Measurements from ENCODE around the gene LIPF. TPM values are rescaled to one million over a fixed set of nuclear protein-coding genes. Genes with fewer than 3 reads are reported as not detected.
A peak's percentile ranks its signal among the peaks of the same experiment; 100 is the strongest.

LIPF gene, protein sequence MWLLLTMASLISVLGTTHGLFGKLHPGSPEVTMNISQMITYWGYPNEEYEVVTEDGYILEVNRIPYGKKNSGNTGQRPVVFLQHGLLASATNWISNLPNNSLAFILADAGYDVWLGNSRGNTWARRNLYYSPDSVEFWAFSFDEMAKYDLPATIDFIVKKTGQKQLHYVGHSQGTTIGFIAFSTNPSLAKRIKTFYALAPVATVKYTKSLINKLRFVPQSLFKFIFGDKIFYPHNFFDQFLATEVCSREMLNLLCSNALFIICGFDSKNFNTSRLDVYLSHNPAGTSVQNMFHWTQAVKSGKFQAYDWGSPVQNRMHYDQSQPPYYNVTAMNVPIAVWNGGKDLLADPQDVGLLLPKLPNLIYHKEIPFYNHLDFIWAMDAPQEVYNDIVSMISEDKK
- not detected for polyA plus RNA-seq (2012; ENCODE audit: insufficient read depth, insufficient read length, low read depth)

DNA sequence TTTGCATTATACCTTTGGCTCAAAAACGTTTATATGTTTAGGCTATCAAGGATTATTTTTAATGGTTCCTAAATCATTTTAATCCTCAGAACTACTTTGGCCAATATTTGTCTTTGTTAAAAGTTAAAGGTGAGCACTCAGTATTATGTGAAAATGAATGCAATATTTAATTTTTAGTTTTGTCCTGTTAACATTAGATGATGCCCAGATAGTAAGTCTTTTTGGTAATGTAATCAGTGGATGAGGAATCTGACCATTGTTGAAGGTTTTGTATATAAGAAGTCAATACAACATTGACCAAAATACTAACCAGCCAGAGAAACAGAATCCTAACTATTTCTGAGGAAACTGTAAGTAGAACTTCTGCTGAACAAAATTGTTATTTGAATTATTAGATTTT lies at the start of gene LIPF:
Gene LIPF (plus strand): TSS at position 301 of the 400 bp plus-strand sequence. CDS start 2,856 bp downstream, outside the sequence.
- TF ChIP-seq CTCF (IDR thresholded peaks at IDR 0.05; ENCODE audit: low read depth, low read length) = no peak
- Histone ChIP-seq H3K4me1 (no peaks in the 10 kb centered on the region), H3K4me3 (ENCODE audit: low read depth, low read length) (no peak within 1 kb of the TSS), H3K27me3 (no peaks in the 10 kb centered on the region), H3K9me3 (no peaks in the 10 kb centered on the region), H3K36me3 (no peaks in the 10 kb centered on the region)
- DNase-seq = no peak

DNA sequence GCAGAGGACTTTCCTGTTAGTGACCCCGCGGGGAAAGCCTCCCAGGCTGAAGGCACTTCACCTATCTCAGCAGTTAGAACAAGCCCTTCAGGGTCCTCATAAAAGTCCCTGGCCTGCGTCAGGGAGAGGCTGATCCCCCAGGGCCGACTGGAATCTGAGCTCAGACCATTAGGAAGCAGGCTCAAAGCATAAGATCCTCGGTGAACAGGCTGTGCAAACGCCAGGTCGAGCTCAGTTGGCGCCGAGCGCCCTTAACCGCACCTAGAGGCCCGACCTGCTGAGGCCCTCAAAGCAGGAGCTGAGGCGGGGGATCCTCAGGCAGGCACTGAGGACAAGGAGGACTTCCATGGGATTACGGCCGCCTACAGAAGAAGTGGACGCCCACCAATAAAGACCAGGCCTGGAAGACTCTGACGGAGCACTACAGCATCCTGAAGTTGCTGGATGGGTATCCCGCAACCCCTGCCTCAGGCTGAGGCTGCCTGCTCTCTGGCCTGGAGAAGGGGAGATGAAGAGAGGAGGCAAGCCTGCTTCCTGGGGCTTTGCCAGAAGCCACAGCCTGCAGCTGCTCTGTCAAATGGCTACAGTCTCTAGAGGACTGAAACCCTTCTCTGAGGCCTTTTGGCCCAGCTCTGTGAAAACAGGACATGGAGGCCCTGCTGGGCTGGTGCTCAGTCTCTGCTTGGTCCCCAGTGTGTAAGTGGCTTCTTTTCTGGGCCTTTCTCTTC lies 47.8 kb upstream of the LIPF start:
- Histone ChIP-seq H3K27me3 (no peaks in the 10 kb centered on the region), H3K9me3 (no peaks in the 10 kb centered on the region), H3K36me3 (no peaks in the 10 kb centered on the region), H3K4me3 (ENCODE audit: low read depth, low read length) (no peak overlapping the region), H3K4me1 (peaks cover 9% of the 10 kb centered on the region)
- DNase-seq = peak; percentile 62
- TF ChIP-seq CTCF (IDR thresholded peaks at IDR 0.05; ENCODE audit: low read depth, low read length) = no peak

GRCh38 chr10:88617772-88618300 lies 46.4 kb upstream of the LIPF start:
- no peaks in the 10 kb centered on the region for H3K36me3 ChIP-seq
- TF ChIP-seq CTCF (IDR thresholded peaks at IDR 0.05; ENCODE audit: low read depth, low read length) = no peak
- H3K27me3 ChIP-seq = no peaks in the 10 kb centered on the region
- DNase-seq = peak; percentile 7
- H3K4me3 ChIP-seq (ENCODE audit: low read depth, low read length) = no peak overlapping the region
- peaks cover 9% of the 10 kb centered on the region for H3K4me1 ChIP-seq
- no peaks in the 10 kb centered on the region for H3K9me3 ChIP-seq

DNA sequence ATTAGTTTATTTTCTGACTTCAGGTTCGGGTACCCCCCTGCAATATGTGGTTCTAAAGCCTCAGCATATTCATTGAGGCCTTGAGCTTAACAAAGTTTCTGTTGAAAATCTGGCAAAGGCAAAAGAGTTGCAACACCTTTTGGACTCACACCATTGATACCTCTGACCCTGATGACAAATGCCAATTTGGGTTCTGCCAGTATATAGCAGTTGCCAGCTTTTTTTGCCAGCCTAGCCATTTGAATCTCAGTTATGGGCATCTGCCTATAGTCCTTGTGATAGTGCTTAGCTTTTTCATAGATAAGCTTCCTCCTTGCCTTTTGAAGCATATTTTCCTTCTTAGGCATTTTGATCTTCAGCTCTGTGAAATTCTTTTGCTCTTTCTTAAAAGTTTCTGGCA lies 45.7 kb upstream of the LIPF start:
- Histone ChIP-seq H3K4me1 (peaks cover 9% of the 10 kb centered on the region), H3K36me3 (no peaks in the 10 kb centered on the region), H3K27me3 (no peaks in the 10 kb centered on the region), H3K4me3 (ENCODE audit: low read depth, low read length) (no peak overlapping the region), H3K9me3 (no peaks in the 10 kb centered on the region)
- no peak for DNase-seq
- TF ChIP-seq CTCF (IDR thresholded peaks at IDR 0.05; ENCODE audit: low read depth, low read length) = no peak

- Histone ChIP-seq H3K9me3 (no peaks in the 10 kb centered on the region), H3K4me1 (peaks cover 16% of the 10 kb centered on the region), H3K4me3 (ENCODE audit: low read depth, low read length) (no peak overlapping the region), H3K36me3 (no peaks in the 10 kb centered on the region), H3K27me3 (no peaks in the 10 kb centered on the region)
- DNase-seq = no peak
- no peak for TF ChIP-seq CTCF (IDR thresholded peaks at IDR 0.05; ENCODE audit: low read depth, low read length)
Measured at GRCh38 chr10:88620441-88620840, 43.8 kb upstream of the LIPF start.
